ENCODE measurements around the gene HOXC9.

GRCh38 chr12:53997204-53998109, 2.5 kb upstream of the HOXC9 start:
- TF ChIP-seq SP1 (IDR thresholded peaks at IDR 0.05; ENCODE audit: low read depth, low read length): no peak
- peak; percentile 95 for TF ChIP-seq SUZ12 (IDR thresholded peaks at IDR 0.05; ENCODE audit: low read length)
- TF ChIP-seq CTCF (IDR thresholded peaks at IDR 0.05; ENCODE audit: control extremely low read depth in 1 of 3, insufficient read depth in 1 of 3, low read depth in 1 of 3, low read length in 3 of 3): no peak
- no peak for TF ChIP-seq GABPA (IDR thresholded peaks at IDR 0.05; ENCODE audit: borderline replicate concordance, insufficient read depth, low read length)
- no peak for TF ChIP-seq USF2 (IDR thresholded peaks at IDR 0.05; ENCODE audit: low read length)
- TF ChIP-seq POLR2A (IDR thresholded peaks at IDR 0.05; ENCODE audit: control extremely low read depth in 1 of 2, low read depth in 2 of 2, low read length in 2 of 2): no peak
- TF ChIP-seq SIN3A (conservative IDR thresholded peaks at IDR 0.05 in 1 of 2, IDR thresholded peaks at IDR 0.05 in 1 of 2; ENCODE audit: low read depth in 1 of 2, low read length in 2 of 2): no peak
- no peak for TF ChIP-seq CEBPB (IDR thresholded peaks at IDR 0.05; ENCODE audit: low read depth, low read length)
- peak; percentile 97 for TF ChIP-seq EZH2 (IDR thresholded peaks at IDR 0.05; ENCODE audit: low read depth, low read length, severe bottlenecking)
- no peak for TF ChIP-seq RFX5 (IDR thresholded peaks at IDR 0.05; ENCODE audit: borderline replicate concordance, low read depth, low read length)
- TF ChIP-seq MAFK (IDR thresholded peaks at IDR 0.05; ENCODE audit: low read depth, low read length): no peak
- TF ChIP-seq JUN (IDR thresholded peaks at IDR 0.05; ENCODE audit: low read depth, low read length): no peak
- no peak for TF ChIP-seq EP300 (IDR thresholded peaks at IDR 0.05; ENCODE audit: borderline replicate concordance in 1 of 2, low read depth in 2 of 2, low read length in 2 of 2)
- no peak for TF ChIP-seq SRF (IDR thresholded peaks at IDR 0.05; ENCODE audit: low read depth, low read length)
